Measurements from ENCODE around the gene PCDHB14. TPM values are rescaled to one million over a fixed set of nuclear protein-coding genes. Genes with fewer than 3 reads are reported as not detected.
"Not testable (repeated sequence)": the region's sequence is repeated elsewhere in the genome, so short reads cannot be mapped to it uniquely, and the experiment has no call there.

Gene PCDHB14
- total RNA-seq (2014; rRNA removed; shearing (Covaris generic)), result 0.44 and 1.9 TPM in 2 replicates

- DNase-seq (ENCODE audit: low read depth), result peak; percentile 43
These were observed at the start of gene PCDHB14 for GRCh38 chr5:141223112-141223783. Gene PCDHB14 (plus strand): TSS chr5:141223343. CDS start chr5:141223506, 163 bp downstream.

GRCh38 chr5:141174291-141175104, 48.6 kb upstream of the PCDHB14 start:
- not testable (repeated sequence) for DNase-seq (ENCODE audit: low read depth)

GRCh38 chr5:141175933-141176332, 47.2 kb upstream of the PCDHB14 start:
- DNase-seq (ENCODE audit: low read depth), result no peak

GRCh38 chr5:141177577-141178191, 45.5 kb upstream of the PCDHB14 start, which contains the start of gene PCDHB8:
Gene PCDHB8 (plus strand): TSS chr5:141177790. CDS start chr5:141178035, 245 bp downstream.
- DNase-seq (ENCODE audit: low read depth), result not testable (repeated sequence)

GRCh38 chr5:141179371-141179770, 43.8 kb upstream of the PCDHB14 start:
- not testable (repeated sequence) for DNase-seq (ENCODE audit: low read depth)

DNA sequence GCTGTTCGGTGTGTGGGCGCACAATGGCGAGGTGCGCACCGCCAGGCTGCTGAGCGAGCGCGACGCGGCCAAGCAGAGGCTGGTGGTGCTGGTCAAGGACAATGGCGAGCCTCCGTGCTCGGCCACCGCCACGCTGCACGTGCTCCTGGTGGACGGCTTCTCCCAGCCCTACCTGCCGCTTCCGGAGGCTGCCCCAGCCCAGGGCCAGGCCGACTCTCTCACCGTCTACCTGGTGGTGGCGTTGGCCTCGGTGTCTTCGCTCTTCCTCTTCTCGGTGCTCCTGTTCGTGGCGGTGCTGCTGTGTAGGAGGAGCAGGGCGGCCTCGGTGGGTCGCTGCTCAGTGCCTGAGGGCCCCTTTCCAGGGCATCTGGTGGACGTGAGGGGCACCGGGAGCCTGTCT, 43.3 kb upstream of the PCDHB14 start:
- DNase-seq (ENCODE audit: low read depth), result not testable (repeated sequence)

DNA sequence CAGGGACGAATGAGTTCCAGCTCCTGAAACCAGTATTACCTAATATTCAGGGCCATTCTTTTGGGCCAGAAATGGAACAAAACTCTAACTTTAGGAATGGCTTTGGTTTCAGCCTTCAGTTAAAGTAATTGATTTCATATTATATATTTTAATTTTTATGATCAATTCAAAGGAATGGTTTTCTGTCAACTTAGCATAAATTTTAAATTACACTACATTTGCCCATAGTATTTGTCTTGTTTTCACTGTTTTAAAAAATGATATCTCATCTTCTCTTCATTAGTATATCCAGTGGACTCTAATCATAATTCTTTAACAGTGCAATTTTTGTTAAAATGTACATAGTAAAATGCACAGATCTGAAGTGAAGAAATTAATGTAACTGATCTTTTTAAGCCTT, 42.8 kb upstream of the PCDHB14 start:
- no peak for DNase-seq (ENCODE audit: low read depth)

- DNase-seq (ENCODE audit: low read depth), result peak; percentile 71
These were observed 40.9 kb upstream of the PCDHB14 start, which contains the start of gene PCDHB16 for GRCh38 chr5:141182248-141182647. Gene PCDHB16 (plus strand): TSS chr5:141182387. CDS start chr5:141182560, 173 bp downstream.

DNA sequence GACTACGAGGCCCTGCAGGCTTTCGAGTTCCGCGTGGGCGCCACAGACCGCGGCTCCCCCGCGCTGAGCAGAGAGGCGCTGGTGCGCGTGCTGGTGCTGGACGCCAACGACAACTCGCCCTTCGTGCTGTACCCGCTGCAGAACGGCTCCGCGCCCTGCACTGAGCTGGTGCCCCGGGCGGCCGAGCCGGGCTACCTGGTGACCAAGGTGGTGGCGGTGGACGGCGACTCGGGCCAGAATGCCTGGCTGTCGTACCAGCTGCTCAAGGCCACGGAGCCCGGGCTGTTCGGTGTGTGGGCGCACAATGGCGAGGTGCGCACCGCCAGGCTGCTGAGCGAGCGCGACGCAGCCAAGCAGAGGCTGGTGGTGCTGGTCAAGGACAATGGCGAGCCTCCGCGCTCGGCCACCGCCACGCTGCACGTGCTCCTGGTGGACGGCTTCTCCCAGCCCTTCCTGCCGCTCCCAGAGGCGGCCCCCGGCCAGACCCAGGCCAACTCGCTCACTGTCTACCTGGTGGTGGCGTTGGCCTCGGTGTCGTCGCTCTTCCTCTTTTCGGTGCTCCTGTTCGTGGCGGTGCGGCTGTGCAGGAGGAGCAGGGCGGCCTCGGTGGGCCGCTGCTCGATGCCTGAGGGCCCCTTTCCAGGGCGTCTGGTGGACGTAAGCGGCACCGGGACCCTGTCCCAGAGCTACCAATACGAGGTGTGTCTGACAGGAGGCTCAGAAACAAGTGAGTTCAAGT, 38.9 kb upstream of the PCDHB14 start:
- not testable (repeated sequence) for DNase-seq (ENCODE audit: low read depth)

DNA sequence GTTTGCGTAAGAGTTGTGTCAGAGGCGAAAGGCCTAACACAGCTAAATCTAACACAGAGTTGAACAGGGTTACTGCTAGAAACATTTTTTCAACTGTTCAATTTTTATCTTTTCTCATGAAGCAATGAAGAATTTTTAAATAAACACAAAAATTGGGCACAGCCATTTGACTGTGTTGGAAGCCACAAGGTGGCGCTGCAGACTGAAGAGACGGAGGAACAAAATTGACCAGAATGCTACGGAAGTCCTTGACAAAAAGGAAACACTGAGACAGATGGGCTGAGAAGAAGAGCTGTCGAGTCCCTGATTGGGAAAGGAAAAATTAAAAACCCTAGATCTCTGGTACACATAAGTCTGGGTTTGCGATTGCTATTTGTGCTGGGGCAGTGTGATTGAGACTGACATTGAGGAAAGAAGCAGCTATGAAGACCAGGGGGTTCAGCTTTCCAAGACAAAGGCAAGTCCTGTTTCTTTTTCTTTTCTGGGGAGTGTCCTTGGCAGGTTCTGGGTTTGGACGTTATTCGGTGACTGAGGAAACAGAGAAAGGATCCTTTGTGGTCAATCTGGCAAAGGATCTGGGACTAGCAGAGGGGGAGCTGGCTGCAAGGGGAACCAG, 36.1 kb upstream of the PCDHB14 start, which contains the start of gene PCDHB9:
TSS of gene PCDHB9 (plus strand) at position 265 of the 616 bp plus-strand sequence. CDS start at position 423, 158 bp downstream.
- peak; percentile 56 for DNase-seq (ENCODE audit: low read depth)

GRCh38 chr5:141188682-141189081, 34.5 kb upstream of the PCDHB14 start:
- not testable (repeated sequence) for DNase-seq (ENCODE audit: low read depth)

GRCh38 chr5:141189131-141189530, 34.0 kb upstream of the PCDHB14 start:
- not testable (repeated sequence) for DNase-seq (ENCODE audit: low read depth)

GRCh38 chr5:141192110-141192725, 30.9 kb upstream of the PCDHB14 start, which contains the start of gene PCDHB10:
Gene PCDHB10 (plus strand): TSS chr5:141192353. CDS start chr5:141192553, 200 bp downstream.
- DNase-seq (ENCODE audit: low read depth), result peak; percentile 47

DNA sequence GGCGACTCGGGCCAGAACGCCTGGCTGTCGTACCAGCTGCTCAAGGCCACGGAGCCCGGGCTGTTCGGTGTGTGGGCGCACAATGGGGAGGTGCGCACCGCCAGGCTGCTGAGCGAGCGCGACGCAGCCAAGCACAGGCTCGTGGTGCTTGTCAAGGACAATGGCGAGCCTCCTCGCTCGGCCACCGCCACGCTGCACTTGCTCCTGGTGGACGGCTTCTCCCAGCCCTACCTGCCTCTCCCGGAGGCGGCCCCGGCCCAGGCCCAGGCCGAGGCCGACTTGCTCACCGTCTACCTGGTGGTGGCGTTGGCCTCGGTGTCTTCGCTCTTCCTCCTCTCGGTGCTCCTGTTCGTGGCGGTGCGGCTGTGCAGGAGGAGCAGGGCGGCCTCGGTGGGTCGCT, 28.8 kb upstream of the PCDHB14 start:
- not testable (repeated sequence) for DNase-seq (ENCODE audit: low read depth)

GRCh38 chr5:141196363-141196762, 26.8 kb upstream of the PCDHB14 start:
- no peak for DNase-seq (ENCODE audit: low read depth)

DNA sequence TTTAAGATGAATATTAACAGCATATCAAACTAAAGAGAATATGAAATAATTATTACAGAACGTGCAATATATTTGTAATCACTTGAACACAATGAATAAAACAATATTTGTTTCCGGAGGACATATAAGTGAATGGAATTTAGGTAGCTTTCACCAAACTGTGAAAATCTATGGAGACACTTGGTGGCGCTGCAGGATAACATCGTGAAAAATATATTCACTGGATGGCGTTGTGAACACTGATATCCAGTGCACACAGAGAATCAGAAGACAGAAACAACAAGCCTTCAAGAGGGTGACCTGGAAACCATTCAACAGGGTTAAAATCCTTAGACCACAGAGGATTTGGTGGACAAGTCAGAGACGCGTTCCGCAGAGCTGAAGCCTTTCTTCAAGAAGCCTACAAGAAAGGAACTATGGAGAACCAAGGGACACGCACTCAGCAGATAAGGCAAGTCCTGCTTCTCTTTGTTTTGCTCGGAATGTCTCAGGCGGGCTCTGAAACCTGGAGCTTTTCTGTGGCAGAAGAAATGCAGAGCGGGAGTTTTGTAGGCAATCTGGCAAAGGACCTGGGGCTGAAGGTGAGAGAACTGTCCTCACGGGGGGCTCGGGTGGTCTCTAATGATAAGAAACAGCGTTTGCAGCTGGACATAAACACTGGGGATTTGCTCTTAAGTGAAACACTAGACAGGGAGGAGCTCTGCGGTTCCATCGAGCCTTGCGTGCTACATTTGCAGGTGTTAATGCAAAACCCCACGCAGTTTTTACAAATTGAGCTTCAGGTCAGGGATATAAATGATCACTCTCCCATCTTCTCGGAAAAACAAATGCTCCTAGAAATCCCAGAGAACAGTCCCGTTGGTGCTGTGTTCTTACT, 23.5 kb upstream of the PCDHB14 start, which contains the start of gene PCDHB11:
TSS of gene PCDHB11 (plus strand) at position 269 of the 877 bp plus-strand sequence. CDS start at position 417, 148 bp downstream.
- no peak for DNase-seq (ENCODE audit: low read depth)

DNA sequence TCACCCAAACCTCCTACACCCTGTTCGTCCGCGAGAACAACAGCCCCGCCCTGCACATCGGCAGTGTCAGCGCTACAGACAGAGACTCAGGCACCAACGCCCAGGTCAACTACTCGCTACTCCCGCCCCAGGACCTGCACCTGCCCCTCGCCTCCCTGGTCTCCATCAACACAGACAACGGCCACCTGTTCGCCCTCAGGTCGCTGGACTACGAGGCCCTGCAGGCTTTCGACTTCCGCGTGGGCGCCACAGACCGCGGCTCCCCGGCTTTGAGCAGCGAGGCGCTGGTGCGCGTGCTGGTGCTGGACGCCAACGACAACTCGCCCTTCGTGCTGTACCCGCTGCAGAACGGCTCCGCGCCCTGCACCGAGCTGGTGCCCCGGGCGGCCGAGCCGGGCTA, 22.0 kb upstream of the PCDHB14 start:
- not testable (repeated sequence) for DNase-seq (ENCODE audit: low read depth)

DNA sequence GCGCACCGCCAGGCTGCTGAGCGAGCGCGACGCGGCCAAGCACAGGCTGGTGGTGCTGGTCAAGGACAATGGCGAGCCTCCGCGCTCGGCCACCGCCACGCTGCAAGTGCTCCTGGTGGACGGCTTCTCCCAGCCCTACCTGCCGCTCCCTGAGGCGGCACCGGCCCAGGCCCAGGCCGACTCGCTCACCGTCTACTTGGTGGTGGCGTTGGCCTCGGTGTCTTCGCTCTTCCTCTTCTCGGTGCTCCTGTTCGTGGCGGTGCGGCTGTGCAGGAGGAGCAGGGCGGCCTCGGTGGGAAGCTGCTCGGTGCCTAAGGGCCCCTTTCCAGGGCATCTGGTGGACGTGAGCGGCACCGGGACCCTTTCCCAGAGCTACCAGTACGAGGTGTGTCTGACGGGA, 21.5 kb upstream of the PCDHB14 start:
- DNase-seq (ENCODE audit: low read depth), result not testable (repeated sequence)

GRCh38 chr5:141208478-141208877, 14.7 kb upstream of the PCDHB14 start, which contains the start of gene PCDHB12:
Gene PCDHB12 (plus strand): TSS chr5:141208719. CDS start chr5:141208908, 189 bp downstream.
- peak; percentile 47 for DNase-seq (ENCODE audit: low read depth)
